Karpas-422 (cell line): ENCODE results near the gene CCL26. TPM values are rescaled to one million over a fixed set of nuclear protein-coding genes. Genes with fewer than 3 reads are reported as not detected.
"Not testable (repeated sequence)": the region's sequence is repeated elsewhere in the genome, so short reads cannot be mapped to it uniquely, and the experiment has no call there.

Experiments
- DNase-seq: peaks from one replicate; pipeline ENCODE4 v3.0.0-alpha.2; 2015
- H2AFZ ChIP-seq: fragments of 200-600 bp; sonication (generic); 2 replicates; pipeline ENCODE4 v1.6.1; 2014; ENCODE audit warnings: antibody characterized with exemption, low read length, mixed read lengths
- H3K27ac ChIP-seq: fragments of 200-600 bp; sonication (generic); 2 replicates; pipeline ENCODE4 v1.5.1; 2014; ENCODE audit warnings: mild to moderate bottlenecking, low read length, moderate library complexity
- H3K27me3 ChIP-seq: fragments of 200-600 bp; sonication (generic); 2 replicates; pipeline ENCODE4 v1.6.1; 2014; ENCODE audit warnings: low read length, mixed read lengths
- H3K36me3 ChIP-seq: fragments of 200-600 bp; sonication (generic); 2 replicates; pipeline ENCODE4 v1.6.1; 2014; ENCODE audit warnings: low read length, mixed read lengths; ENCODE audit not compliant: insufficient read depth
- H3K4me1 ChIP-seq: fragments of 200-600 bp; sonication (generic); 2 replicates; pipeline ENCODE4 v1.6.1; 2014; ENCODE audit warnings: mild to moderate bottlenecking, low read length, mixed read lengths
- H3K4me2 ChIP-seq: fragments of 200-600 bp; sonication (generic); 2 replicates; pipeline ENCODE4 v1.6.1; 2014; ENCODE audit warnings: low read length, low read depth, mild to moderate bottlenecking; ENCODE audit not compliant: poor library complexity, severe bottlenecking
- H3K4me3 ChIP-seq: fragments of 200-600 bp; sonication (generic); 2 replicates; pipeline ENCODE4 v1.5.1; 2014; ENCODE audit warnings: mild to moderate bottlenecking, antibody characterized with exemption, low read length, mixed read lengths
- H3K79me2 ChIP-seq: fragments of 200-600 bp; sonication (generic); 2 replicates; pipeline ENCODE4 v1.6.1; 2014; ENCODE audit warnings: mild to moderate bottlenecking, low read length, mixed read lengths
- H3K9ac ChIP-seq: fragments of 200-600 bp; sonication (generic); 2 replicates; pipeline ENCODE4 v1.6.0; 2014; ENCODE audit warnings: low read length
- H3K9me2 ChIP-seq: fragments of 200-600 bp; sonication (generic), shearing (Covaris generic); replicated peaks from 2 replicates; pipeline ENCODE4 v1.6.0; 2014; ENCODE audit warnings: mild to moderate bottlenecking, low read length, moderate library complexity; ENCODE audit not compliant: insufficient read depth
- H3K9me3 ChIP-seq: fragments of 300-700, 200-600 bp; sonication (generic); 2 replicates; pipeline ENCODE4 v1.6.1; 2014; ENCODE audit warnings: low read length, mixed read lengths
- H4K20me1 ChIP-seq: fragments of 200-600 bp; sonication (generic); 2 replicates; pipeline ENCODE4 v1.6.1; 2014; ENCODE audit warnings: mild to moderate bottlenecking, antibody characterized with exemption, low read length, low read depth; ENCODE audit not compliant: insufficient read depth
- total RNA-seq: library from RNA; depleted of rRNA; stranded (reverse); fragments of >200 nt; shearing (Covaris generic); gene quantifications from 2 replicates; pipeline ENCODE4 v1.2.3, GENCODE V29; 2014; ENCODE audit warnings: low replicate concordance

The CCL26 gene
- total RNA-seq, 1 experiment from 2014 or later: not detected

DNA sequence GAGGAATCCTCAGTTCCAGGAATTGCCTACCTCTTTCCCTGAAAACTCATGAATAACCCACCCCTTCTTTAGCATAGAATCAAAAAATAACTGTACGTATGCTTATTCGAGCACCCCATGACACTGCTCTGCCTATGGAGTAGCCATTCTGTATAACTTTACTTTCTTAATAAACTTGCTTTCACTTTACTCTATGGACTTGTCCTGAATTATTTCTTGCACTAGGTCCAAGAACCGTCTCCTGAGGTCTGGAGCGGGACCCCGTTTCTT, 30.5 kb upstream of the CCL26 start:
- H3K4me2 ChIP-seq: no peak overlapping the region

DNA sequence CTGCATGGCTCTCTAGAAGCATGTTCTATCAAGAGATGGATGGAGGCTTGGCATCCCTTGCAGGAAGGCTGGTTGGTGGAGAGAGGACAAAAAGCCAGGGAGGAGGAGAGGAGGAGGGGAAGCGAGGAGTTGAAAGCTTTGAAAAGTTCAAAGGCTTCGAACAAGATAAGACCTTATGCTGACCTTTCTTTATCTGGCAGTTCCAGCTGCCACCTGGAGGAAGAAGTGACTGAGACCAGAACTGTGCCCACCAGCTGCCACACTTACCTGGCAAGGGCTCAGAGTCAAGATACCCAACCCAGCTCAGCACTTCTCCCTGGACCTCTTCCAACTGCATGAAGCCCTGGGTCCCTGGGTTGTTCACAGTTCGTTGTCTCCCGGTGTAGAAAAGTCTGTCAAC, 26.8 kb upstream of the CCL26 start:
- H3K9me2 ChIP-seq: no peaks in the 10 kb centered on the region
- H3K4me3 ChIP-seq: no peak overlapping the region
- no peak overlapping the region for H2AFZ ChIP-seq
- no peaks in the 10 kb centered on the region for H3K4me1 ChIP-seq
- no peaks in the 10 kb centered on the region for H3K79me2 ChIP-seq
- no peaks in the 10 kb centered on the region for H3K36me3 ChIP-seq
- H4K20me1 ChIP-seq: no peaks in the 10 kb centered on the region
- H3K27ac ChIP-seq: no peak overlapping the region
- no peak for DNase-seq
- no peak overlapping the region for H3K4me2 ChIP-seq
- H3K9ac ChIP-seq: no peak overlapping the region
- H3K27me3 ChIP-seq: no peaks in the 10 kb centered on the region
- no peaks in the 10 kb centered on the region for H3K9me3 ChIP-seq

More for the DNA sequence above, 30.5 kb upstream of the CCL26 start:
- no peak overlapping the region for H3K4me3 ChIP-seq
- no peak overlapping the region for H3K27ac ChIP-seq
- no peak overlapping the region for H3K9ac ChIP-seq
- no peak for DNase-seq
- no peaks in the 10 kb centered on the region for H3K4me1 ChIP-seq
- peaks cover 8% of the 10 kb centered on the region for H3K9me3 ChIP-seq
- no peaks in the 10 kb centered on the region for H4K20me1 ChIP-seq
- no peaks in the 10 kb centered on the region for H3K9me2 ChIP-seq
- H3K79me2 ChIP-seq: no peaks in the 10 kb centered on the region
- no peaks in the 10 kb centered on the region for H3K27me3 ChIP-seq
- H2AFZ ChIP-seq: no peak overlapping the region
- H3K36me3 ChIP-seq: no peaks in the 10 kb centered on the region

DNA sequence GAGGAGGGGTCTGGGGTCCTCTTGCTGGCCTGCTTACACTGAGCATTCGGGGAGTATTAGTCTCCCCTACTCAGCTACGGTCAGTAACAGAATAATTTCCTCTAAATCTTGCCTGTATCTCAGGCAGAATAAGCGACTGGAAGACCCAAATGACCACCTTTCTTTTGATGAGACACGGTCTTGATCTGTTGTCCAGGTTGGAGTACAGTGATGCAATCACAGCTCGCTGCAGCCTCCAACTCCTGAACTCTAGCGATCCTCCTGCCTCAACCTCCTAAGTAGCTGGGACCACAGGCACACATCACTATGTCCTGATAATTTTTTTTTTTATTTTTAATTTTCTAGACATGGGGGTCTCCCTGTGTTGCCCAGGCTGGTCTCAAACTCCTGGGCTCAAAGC, 24.4 kb upstream of the CCL26 start:
- no peak for DNase-seq
- Histone ChIP-seq H3K36me3 (no peaks in the 10 kb centered on the region), H3K9me2 (no peaks in the 10 kb centered on the region), H3K9ac (no peak overlapping the region), H3K4me2 (no peak overlapping the region), H3K79me2 (no peaks in the 10 kb centered on the region), H3K4me1 (no peaks in the 10 kb centered on the region), H2AFZ (no peak overlapping the region), H3K27me3 (no peaks in the 10 kb centered on the region), H3K9me3 (no peaks in the 10 kb centered on the region), H3K27ac (no peak overlapping the region), H3K4me3 (no peak overlapping the region), H4K20me1 (no peaks in the 10 kb centered on the region)

DNA sequence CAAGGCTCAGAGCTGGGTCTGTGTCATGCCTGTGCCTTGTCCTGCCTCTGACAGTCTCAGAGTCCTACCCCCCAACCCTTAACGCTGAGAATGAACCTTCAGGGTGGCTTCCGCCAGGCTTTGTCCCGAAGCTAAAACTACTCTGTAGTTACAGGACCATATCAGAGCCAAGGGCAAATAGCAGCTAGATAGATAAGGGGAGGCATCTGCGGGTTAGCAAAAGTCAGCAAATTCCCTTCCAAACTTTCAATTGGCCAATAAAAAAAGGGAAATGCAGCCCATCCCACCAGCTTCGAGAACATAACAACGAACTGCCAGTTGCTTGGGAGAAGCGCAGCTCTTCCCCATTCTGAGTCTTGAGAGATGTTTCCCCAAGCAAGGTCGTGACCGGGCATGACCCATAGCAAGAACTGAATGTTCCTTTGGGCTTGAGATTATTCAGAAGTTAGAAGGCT, 23.8 kb upstream of the CCL26 start:
- Histone ChIP-seq H3K9ac (no peak overlapping the region), H3K4me1 (no peaks in the 10 kb centered on the region), H3K27me3 (no peaks in the 10 kb centered on the region), H3K4me3 (no peak overlapping the region), H3K27ac (no peak overlapping the region), H4K20me1 (no peaks in the 10 kb centered on the region), H3K9me2 (no peaks in the 10 kb centered on the region), H3K4me2 (no peak overlapping the region), H3K36me3 (no peaks in the 10 kb centered on the region), H2AFZ (no peak overlapping the region), H3K9me3 (no peaks in the 10 kb centered on the region), H3K79me2 (no peaks in the 10 kb centered on the region)
- DNase-seq: no peak

DNA sequence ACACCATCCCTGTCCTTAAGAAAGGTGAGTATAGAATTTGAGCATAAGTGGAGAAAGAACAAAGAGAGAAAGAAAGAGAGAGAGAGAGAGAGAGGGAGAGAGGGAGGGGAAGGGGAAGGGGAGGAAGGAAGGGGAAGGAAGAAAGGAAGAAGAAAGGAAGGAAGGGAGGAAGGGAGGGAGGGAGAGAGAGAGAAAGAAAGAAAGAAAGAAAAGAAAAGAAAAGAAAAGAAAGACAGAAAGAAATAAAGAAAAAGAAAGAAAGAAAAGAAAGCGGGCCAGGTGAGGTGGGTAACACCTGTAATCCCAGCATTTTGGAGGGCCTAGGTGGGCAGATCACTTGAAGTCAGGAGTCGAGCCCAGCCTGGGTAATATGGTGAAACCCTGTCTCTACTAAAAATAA, 21.7 kb upstream of the CCL26 start:
- no peak for DNase-seq
- no peak overlapping the region for H3K27ac ChIP-seq

DNA sequence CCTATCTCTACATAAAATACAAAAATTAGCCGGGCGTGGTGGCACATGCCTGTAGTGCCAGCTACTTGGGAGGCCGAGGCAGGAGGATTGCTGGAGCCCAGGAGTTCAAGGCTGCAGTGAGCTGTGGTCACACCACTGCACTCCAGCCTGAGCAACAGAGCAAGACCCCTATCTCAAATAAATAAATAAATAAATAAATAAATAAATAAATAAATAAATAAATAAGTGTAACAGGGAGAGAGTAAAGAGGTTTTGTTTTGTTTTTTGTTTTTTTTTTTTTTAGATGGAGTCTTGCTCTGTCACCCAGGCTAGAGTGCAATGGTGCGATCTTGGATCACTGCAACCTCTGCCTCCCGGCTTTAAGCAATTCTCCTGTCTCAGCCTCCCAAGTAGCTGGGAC, 20.6 kb upstream of the CCL26 start:
- H3K4me1 ChIP-seq, H2AFZ ChIP-seq, H3K9me3 ChIP-seq, H3K4me3 ChIP-seq, H3K9me2 ChIP-seq, H3K4me2 ChIP-seq, H4K20me1 ChIP-seq, H3K36me3 ChIP-seq, H3K79me2 ChIP-seq, DNase-seq, H3K9ac ChIP-seq, H3K27me3 ChIP-seq, H3K27ac ChIP-seq: not testable (repeated sequence)

More for the DNA sequence above, 21.7 kb upstream of the CCL26 start:
- Histone ChIP-seq H4K20me1 (no peaks in the 10 kb centered on the region), H3K79me2 (no peaks in the 10 kb centered on the region), H3K4me3 (no peak overlapping the region), H3K4me2 (no peak overlapping the region), H3K9ac (no peak overlapping the region), H3K9me2 (no peaks in the 10 kb centered on the region), H3K36me3 (no peaks in the 10 kb centered on the region), H2AFZ (no peak overlapping the region), H3K27me3 (no peaks in the 10 kb centered on the region), H3K4me1 (no peaks in the 10 kb centered on the region), H3K9me3 (no peaks in the 10 kb centered on the region)

DNA sequence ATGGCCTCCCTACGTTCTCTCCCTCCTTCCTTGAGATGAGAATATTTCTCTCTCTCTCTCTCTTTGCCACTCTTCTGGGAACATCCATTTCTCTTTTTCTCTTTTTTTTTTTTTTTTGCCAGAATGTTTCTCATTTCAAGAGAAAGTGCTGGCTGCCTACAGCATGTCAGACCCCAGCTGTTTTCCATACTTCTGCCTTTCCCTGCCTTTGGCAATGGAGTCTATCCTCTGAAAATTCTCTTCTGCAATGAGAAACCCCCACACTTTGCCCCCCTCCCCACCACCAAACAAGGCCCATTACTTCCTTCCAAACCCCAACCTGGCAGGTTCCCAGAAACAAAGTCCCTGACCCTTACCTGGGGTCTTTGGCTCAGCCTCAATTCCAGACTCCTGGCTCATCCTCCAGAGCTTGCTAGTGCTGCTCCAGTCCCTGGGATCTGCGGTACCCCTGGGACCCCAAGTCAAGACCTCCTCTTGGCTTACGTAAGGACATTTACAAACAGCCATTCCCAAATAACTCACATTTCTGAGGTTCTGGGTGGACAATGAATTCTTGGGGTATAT, 17.4 kb upstream of the CCL26 start:
- H3K27me3 ChIP-seq: no peaks in the 10 kb centered on the region
- H3K4me2 ChIP-seq: no peak overlapping the region
- H3K27ac ChIP-seq: no peak overlapping the region
- no peaks in the 10 kb centered on the region for H3K9me3 ChIP-seq
- H3K9me2 ChIP-seq: no peaks in the 10 kb centered on the region
- H3K79me2 ChIP-seq: no peaks in the 10 kb centered on the region
- H3K4me1 ChIP-seq: no peaks in the 10 kb centered on the region
- no peak overlapping the region for H3K4me3 ChIP-seq
- no peak overlapping the region for H2AFZ ChIP-seq
- no peak for DNase-seq
- H3K9ac ChIP-seq: no peak overlapping the region
- H4K20me1 ChIP-seq: no peaks in the 10 kb centered on the region
- no peaks in the 10 kb centered on the region for H3K36me3 ChIP-seq

DNA sequence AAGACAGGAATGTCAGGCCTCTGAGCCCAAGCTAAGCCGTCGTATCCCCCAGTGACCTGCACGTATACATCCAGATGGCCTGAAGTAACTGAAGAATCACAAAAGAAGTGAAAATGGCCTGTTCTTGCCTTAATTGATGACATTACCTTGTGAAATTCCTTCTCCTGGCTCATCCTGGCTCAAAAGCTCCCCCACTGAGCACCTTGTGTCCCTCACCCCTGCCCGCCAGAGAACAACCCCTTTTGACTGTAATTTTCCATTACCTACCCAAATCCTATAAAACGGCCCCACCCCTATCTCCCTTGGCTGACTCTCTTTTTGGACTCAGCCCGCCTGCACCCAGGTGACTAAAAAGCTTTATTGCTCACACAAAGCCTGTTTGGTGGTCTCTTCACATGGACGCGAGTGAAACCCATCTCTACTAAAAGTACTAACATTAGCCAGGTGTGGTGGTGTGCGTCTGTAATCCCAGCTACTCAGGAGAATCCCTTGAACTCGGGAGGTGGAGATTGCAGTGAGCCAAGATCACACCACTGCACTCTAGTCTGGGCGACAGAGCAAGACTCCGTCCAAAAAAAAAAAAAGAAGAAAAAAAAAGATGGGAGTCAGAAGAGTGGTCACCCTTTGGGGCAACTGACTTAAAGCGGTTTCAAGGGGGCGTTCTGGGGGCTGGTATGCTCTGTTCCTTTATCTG, 16.3 kb upstream of the CCL26 start:
- not testable (repeated sequence) for H4K20me1 ChIP-seq, DNase-seq, H3K4me1 ChIP-seq, H3K9ac ChIP-seq, H3K4me3 ChIP-seq, H3K27ac ChIP-seq, H3K79me2 ChIP-seq, H3K9me2 ChIP-seq, H3K4me2 ChIP-seq, H2AFZ ChIP-seq, H3K9me3 ChIP-seq, H3K27me3 ChIP-seq, H3K36me3 ChIP-seq
